ENCODE measurements around the gene SLC22A2.

Gene SLC22A2

GRCh38 chr6:160203953-160204352 lies 54.7 kb downstream of the SLC22A2 start:
- no peak overlapping the region for H2BK120ac ChIP-seq (ENCODE audit: insufficient read depth, low read length, poor library complexity)
- H2BK5ac ChIP-seq (ENCODE audit: low read depth, low read length, poor library complexity): no peak overlapping the region
- H3K9me3 ChIP-seq (ENCODE audit: insufficient read depth, low read depth, low read length): peaks cover 4% of the 10 kb centered on the region
- peaks cover 0 to 6% of the 10 kb centered on the region in 2 experiments for H3K4me1 ChIP-seq (ENCODE audit: control insufficient read depth in 1 of 2, insufficient read depth in 2 of 2, low read length in 2 of 2)
- no peak overlapping the region for H2AK5ac ChIP-seq (ENCODE audit: low read length)
- no peak overlapping the region for H3K4me3 ChIP-seq (ENCODE audit: low read depth, low read length)
- no peak overlapping the region for H3K9ac ChIP-seq (ENCODE audit: low read length)
- H4K91ac ChIP-seq (ENCODE audit: low read depth, low read length): no peak overlapping the region
- no CpG with 5 or more reads among the region's 2 CpGs for WGBS (ENCODE audit: extremely low coverage, insufficient coverage, insufficient read length)
- no peak overlapping the region for H4K12ac ChIP-seq (ENCODE audit: low read depth, low read length)
- H3K36me3 ChIP-seq (ENCODE audit: control insufficient read depth in 1 of 2, insufficient read depth in 2 of 2, low read length in 2 of 2): no peaks in the 10 kb centered on the region
- H3K4me2 ChIP-seq (ENCODE audit: low read length): no peak overlapping the region
- no peak overlapping the region for H3K18ac ChIP-seq (ENCODE audit: low read length)
- no peak overlapping the region for H3K4ac ChIP-seq (ENCODE audit: low read depth, low read length)
- DNase-seq: no peak
- no peaks in the 10 kb centered on the region for H3K79me1 ChIP-seq (ENCODE audit: low read length)
- H3K27me3 ChIP-seq (ENCODE audit: insufficient read depth, low read length): no peaks in the 10 kb centered on the region
- no peaks in the 10 kb centered on the region for H3K79me2 ChIP-seq (ENCODE audit: control insufficient read depth, insufficient read depth, low read length, poor library complexity)
- no peak overlapping the region for H3K14ac ChIP-seq (ENCODE audit: low read length)
- H3K27ac ChIP-seq (ENCODE audit: low read depth, low read length): no peak overlapping the region
- no peak overlapping the region for H2BK12ac ChIP-seq (ENCODE audit: low read length)
- H2AFZ ChIP-seq (ENCODE audit: insufficient read depth, low read length, poor library complexity): no peak overlapping the region
- no peak overlapping the region for H3K23ac ChIP-seq (ENCODE audit: low read length)
- H4K8ac ChIP-seq (ENCODE audit: low read depth, low read length): no peak overlapping the region

- Histone ChIP-seq H2AK5ac (ENCODE audit: low read length) (no peak overlapping the region), H3K27me3 (ENCODE audit: insufficient read depth, low read length) (no peaks in the 10 kb centered on the region), H2BK120ac (ENCODE audit: insufficient read depth, low read length, poor library complexity) (no peak overlapping the region), H3K79me2 (ENCODE audit: control insufficient read depth, insufficient read depth, low read length, poor library complexity) (no peaks in the 10 kb centered on the region), H3K4me2 (ENCODE audit: low read length) (no peak overlapping the region), H3K4me3 (ENCODE audit: low read depth, low read length) (no peak overlapping the region), H2AFZ (ENCODE audit: insufficient read depth, low read length, poor library complexity) (no peak overlapping the region), H2BK12ac (ENCODE audit: low read length) (no peak overlapping the region), H4K12ac (ENCODE audit: low read depth, low read length) (no peak overlapping the region), H3K23ac (ENCODE audit: low read length) (no peak overlapping the region), H3K18ac (ENCODE audit: low read length) (no peak overlapping the region), H3K36me3 (ENCODE audit: control insufficient read depth in 1 of 2, insufficient read depth in 2 of 2, low read length in 2 of 2) (no peaks in the 10 kb centered on the region), H3K4ac (ENCODE audit: low read depth, low read length) (no peak overlapping the region), H3K9ac (ENCODE audit: low read length) (no peak overlapping the region), H4K91ac (ENCODE audit: low read depth, low read length) (no peak overlapping the region), H3K9me3 (ENCODE audit: insufficient read depth, low read depth, low read length) (peaks cover 4% of the 10 kb centered on the region), H3K4me1 (ENCODE audit: control insufficient read depth in 1 of 2, insufficient read depth in 2 of 2, low read length in 2 of 2) (peaks cover 0 to 6% of the 10 kb centered on the region in 2 experiments), H3K79me1 (ENCODE audit: low read length) (no peaks in the 10 kb centered on the region), H4K8ac (ENCODE audit: low read depth, low read length) (no peak overlapping the region), H3K14ac (ENCODE audit: low read length) (no peak overlapping the region), H2BK5ac (ENCODE audit: low read depth, low read length, poor library complexity) (no peak overlapping the region), H3K27ac (ENCODE audit: low read depth, low read length) (no peak overlapping the region)
- no peak for DNase-seq
Observed at GRCh38 chr6:160203522-160203921, 55.1 kb downstream of the SLC22A2 start.

- Histone ChIP-seq H2AFZ (ENCODE audit: insufficient read depth, low read length, poor library complexity) (no peak overlapping the region), H3K4me3 (ENCODE audit: low read depth, low read length) (no peak overlapping the region), H3K14ac (ENCODE audit: low read length) (no peak overlapping the region), H2BK5ac (ENCODE audit: low read depth, low read length, poor library complexity) (no peak overlapping the region), H3K4me2 (ENCODE audit: low read length) (no peak overlapping the region), H3K9me3 (ENCODE audit: insufficient read depth, low read depth, low read length) (peaks cover 4% of the 10 kb centered on the region), H3K27me3 (ENCODE audit: insufficient read depth, low read length) (no peaks in the 10 kb centered on the region), H2AK5ac (ENCODE audit: low read length) (no peak overlapping the region), H3K4me1 (ENCODE audit: control insufficient read depth in 1 of 2, insufficient read depth in 2 of 2, low read length in 2 of 2) (peaks cover 0 to 6% of the 10 kb centered on the region in 2 experiments), H4K91ac (ENCODE audit: low read depth, low read length) (no peak overlapping the region), H3K23ac (ENCODE audit: low read length) (no peak overlapping the region), H4K8ac (ENCODE audit: low read depth, low read length) (no peak overlapping the region), H3K18ac (ENCODE audit: low read length) (no peak overlapping the region), H3K4ac (ENCODE audit: low read depth, low read length) (no peak overlapping the region), H3K9ac (ENCODE audit: low read length) (no peak overlapping the region), H3K27ac (ENCODE audit: low read depth, low read length) (no peak overlapping the region), H3K79me1 (ENCODE audit: low read length) (no peaks in the 10 kb centered on the region), H4K12ac (ENCODE audit: low read depth, low read length) (no peak overlapping the region), H3K36me3 (ENCODE audit: control insufficient read depth in 1 of 2, insufficient read depth in 2 of 2, low read length in 2 of 2) (no peaks in the 10 kb centered on the region), H2BK120ac (ENCODE audit: insufficient read depth, low read length, poor library complexity) (no peak overlapping the region), H2BK12ac (ENCODE audit: low read length) (no peak overlapping the region), H3K79me2 (ENCODE audit: control insufficient read depth, insufficient read depth, low read length, poor library complexity) (no peaks in the 10 kb centered on the region)
- no peak for DNase-seq
- no CpG with 5 or more reads among the region's 3 CpGs for WGBS (ENCODE audit: extremely low coverage, insufficient coverage, insufficient read length)
Observed at GRCh38 chr6:160203076-160203475, 55.5 kb downstream of the SLC22A2 start.

GRCh38 chr6:160202411-160202810 lies 56.2 kb downstream of the SLC22A2 start:
- Histone ChIP-seq H3K9ac (ENCODE audit: low read length) (no peak overlapping the region), H3K79me1 (ENCODE audit: low read length) (no peaks in the 10 kb centered on the region), H3K79me2 (ENCODE audit: control insufficient read depth, insufficient read depth, low read length, poor library complexity) (no peaks in the 10 kb centered on the region), H3K4me2 (ENCODE audit: low read length) (no peak overlapping the region), H4K12ac (ENCODE audit: low read depth, low read length) (no peak overlapping the region), H3K18ac (ENCODE audit: low read length) (no peak overlapping the region), H3K36me3 (ENCODE audit: control insufficient read depth in 1 of 2, insufficient read depth in 2 of 2, low read length in 2 of 2) (no peaks in the 10 kb centered on the region), H2BK120ac (ENCODE audit: insufficient read depth, low read length, poor library complexity) (no peak overlapping the region), H2BK5ac (ENCODE audit: low read depth, low read length, poor library complexity) (no peak overlapping the region), H3K4ac (ENCODE audit: low read depth, low read length) (no peak overlapping the region), H3K4me3 (ENCODE audit: low read depth, low read length) (no peak overlapping the region), H3K23ac (ENCODE audit: low read length) (no peak overlapping the region), H4K91ac (ENCODE audit: low read depth, low read length) (no peak overlapping the region), H2BK12ac (ENCODE audit: low read length) (no peak overlapping the region), H3K4me1 (ENCODE audit: control insufficient read depth in 1 of 2, insufficient read depth in 2 of 2, low read length in 2 of 2) (peaks cover 0 to 6% of the 10 kb centered on the region in 2 experiments), H2AFZ (ENCODE audit: insufficient read depth, low read length, poor library complexity) (no peak overlapping the region), H2AK5ac (ENCODE audit: low read length) (no peak overlapping the region), H3K9me3 (ENCODE audit: insufficient read depth, low read depth, low read length) (peaks cover 4% of the 10 kb centered on the region), H3K27ac (ENCODE audit: low read depth, low read length) (no peak overlapping the region), H4K8ac (ENCODE audit: low read depth, low read length) (no peak overlapping the region), H3K27me3 (ENCODE audit: insufficient read depth, low read length) (no peaks in the 10 kb centered on the region), H3K14ac (ENCODE audit: low read length) (no peak overlapping the region)
- WGBS (ENCODE audit: extremely low coverage, insufficient coverage, insufficient read length): no CpG with 5 or more reads among the region's 2 CpGs
- no peak for DNase-seq
